Trophoblast cell (in vitro differentiated cells and primary cell): ENCODE measurements around the gene TAS2R20.

Experiments
- DNase-seq, 2 donors: peaks; one replicate each; pipeline ENCODE4 v3.0.0-alpha.2; 2016
- H2AFZ ChIP-seq: 2 replicates; pipeline ENCODE4 v1.6.1; 2013; ENCODE audit warnings: low read length, moderate library complexity, mild to moderate bottlenecking; ENCODE audit not compliant: insufficient read depth, poor library complexity
- H2AK5ac ChIP-seq: 2 replicates; pipeline ENCODE4 v1.6.1; 2013; ENCODE audit warnings: mild to moderate bottlenecking, low read length
- H2BK120ac ChIP-seq: 2 replicates; pipeline ENCODE4 v1.6.1; 2013; ENCODE audit warnings: low read length, mild to moderate bottlenecking, moderate library complexity; ENCODE audit not compliant: insufficient read depth, poor library complexity
- H2BK12ac ChIP-seq: 2 replicates; pipeline ENCODE4 v1.6.1; 2013; ENCODE audit warnings: mild to moderate bottlenecking, low read length, moderate library complexity
- H2BK5ac ChIP-seq: 2 replicates; pipeline ENCODE4 v1.6.1; 2013; ENCODE audit warnings: low read length, low read depth, moderate library complexity, mild to moderate bottlenecking; ENCODE audit not compliant: poor library complexity
- H3K14ac ChIP-seq: 2 replicates; pipeline ENCODE4 v1.6.1; 2013; ENCODE audit warnings: mild to moderate bottlenecking, low read length
- H3K18ac ChIP-seq: 2 replicates; pipeline ENCODE4 v1.6.1; 2013; ENCODE audit warnings: mild to moderate bottlenecking, low read length
- H3K23ac ChIP-seq: 2 replicates; pipeline ENCODE4 v1.6.1; 2013; ENCODE audit warnings: low read length
- H3K27ac ChIP-seq: 2 replicates; pipeline ENCODE4 v1.5.1; 2013; ENCODE audit warnings: low read depth, mild to moderate bottlenecking, inconsistent platforms, low read length, moderate library complexity
- H3K27me3 ChIP-seq: 2 replicates; pipeline ENCODE4 v1.6.1; 2013; ENCODE audit warnings: inconsistent platforms, mild to moderate bottlenecking, low read length, moderate library complexity; ENCODE audit not compliant: insufficient read depth
- H3K36me3 ChIP-seq, 2 experiments: 1 replicate in 1 of 2; 2 replicates in 1 of 2; pipeline ENCODE4 v1.6.1; 2013; ENCODE audit warnings: low read length in 2 of 2, mild to moderate bottlenecking in 2 of 2, moderate library complexity in 1 of 2; ENCODE audit not compliant: insufficient read depth in 2 of 2, control insufficient read depth in 1 of 2
- H3K4ac ChIP-seq: 2 replicates; pipeline ENCODE4 v1.6.1; 2013; ENCODE audit warnings: low read depth, mild to moderate bottlenecking, low read length, moderate library complexity
- H3K4me1 ChIP-seq, 2 experiments: 1 replicate in 1 of 2; 2 replicates in 1 of 2; pipeline ENCODE4 v1.6.1; 2013; ENCODE audit warnings: low read length in 2 of 2, mild to moderate bottlenecking in 2 of 2, moderate library complexity in 1 of 2; ENCODE audit not compliant: insufficient read depth in 2 of 2, control insufficient read depth in 1 of 2
- H3K4me2 ChIP-seq: 2 replicates; pipeline ENCODE4 v1.6.1; 2013; ENCODE audit warnings: inconsistent platforms, mild to moderate bottlenecking, low read length, moderate library complexity
- H3K4me3 ChIP-seq: 2 replicates; pipeline ENCODE4 v1.5.1; 2013; ENCODE audit warnings: mild to moderate bottlenecking, low read depth, low read length, inconsistent platforms
- H3K79me1 ChIP-seq: one replicate; pipeline ENCODE4 v1.6.1; 2013; ENCODE audit warnings: low read length
- H3K79me2 ChIP-seq: 2 replicates; pipeline ENCODE4 v1.6.1; 2013; ENCODE audit warnings: low read length, mild to moderate bottlenecking; ENCODE audit not compliant: control insufficient read depth, insufficient read depth, poor library complexity
- H3K9ac ChIP-seq: 2 replicates; pipeline ENCODE4 v1.6.1; 2013; ENCODE audit warnings: mild to moderate bottlenecking, low read length
- H3K9me3 ChIP-seq: 2 replicates; pipeline ENCODE4 v1.6.1; 2013; ENCODE audit warnings: low read depth, mild to moderate bottlenecking, control low read depth, inconsistent platforms, low read length; ENCODE audit not compliant: insufficient read depth
- H4K12ac ChIP-seq: 2 replicates; pipeline ENCODE4 v1.6.1; 2013; ENCODE audit warnings: low read depth, mild to moderate bottlenecking, low read length, moderate library complexity
- H4K8ac ChIP-seq: 2 replicates; pipeline ENCODE4 v1.6.1; 2013; ENCODE audit warnings: low read depth, mild to moderate bottlenecking, low read length, moderate library complexity
- H4K91ac ChIP-seq: one replicate; pipeline ENCODE4 v1.6.1; 2013; ENCODE audit warnings: low read depth, mild to moderate bottlenecking, low read length, moderate library complexity
- WGBS: extraction: QIAGEN DNeasy Blood & Tissue Kit; methylation state at CpG from one replicate; pipeline ENCODE4 v1.1.7; 2013; ENCODE audit warnings: missing lambda C conversion rate; ENCODE audit not compliant: insufficient read length, insufficient coverage; ENCODE audit errors: extremely low coverage; 5-methylcytosine and 5-hydroxymethylcytosine counted together

The TAS2R20 gene

DNA sequence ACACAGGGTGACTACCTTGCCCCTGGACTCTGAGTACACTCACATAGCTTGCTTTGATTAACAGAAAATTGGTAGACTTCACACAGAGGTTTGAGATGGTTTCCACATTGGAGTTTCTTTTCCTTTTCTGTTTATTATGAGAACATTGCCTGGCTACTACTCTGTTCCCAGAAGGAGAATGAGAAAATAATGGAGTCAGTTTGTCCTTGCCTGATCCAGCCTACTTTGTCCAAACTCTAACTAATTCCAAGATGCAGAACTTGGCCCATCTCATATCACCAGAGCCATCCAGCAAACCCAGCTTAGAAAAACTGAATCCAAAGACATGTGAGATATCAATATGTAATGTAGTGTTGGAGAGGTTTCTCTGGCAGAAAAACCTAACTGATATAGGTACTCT is 31.8 kb downstream of the TAS2R20 start:
- no peak overlapping the region for H4K8ac ChIP-seq
- H2BK5ac ChIP-seq = no peak overlapping the region
- DNase-seq = no peak
- H3K4me3 ChIP-seq = no peak overlapping the region
- no peak overlapping the region for H2BK120ac ChIP-seq
- no peaks in the 10 kb centered on the region for H3K9me3 ChIP-seq
- H4K91ac ChIP-seq = no peak overlapping the region
- no peak overlapping the region for H3K23ac ChIP-seq
- no peaks in the 10 kb centered on the region for H3K4me1 ChIP-seq
- H3K9ac ChIP-seq = no peak overlapping the region
- H3K79me2 ChIP-seq = no peaks in the 10 kb centered on the region
- H3K27me3 ChIP-seq = no peaks in the 10 kb centered on the region
- H3K4ac ChIP-seq = no peak overlapping the region
- no peak overlapping the region for H2AFZ ChIP-seq
- no peak overlapping the region for H2AK5ac ChIP-seq
- H3K4me2 ChIP-seq = no peak overlapping the region
- H4K12ac ChIP-seq = no peak overlapping the region
- no peak overlapping the region for H3K27ac ChIP-seq
- no peaks in the 10 kb centered on the region for H3K79me1 ChIP-seq
- no peak overlapping the region for H3K18ac ChIP-seq
- H3K14ac ChIP-seq = no peak overlapping the region
- no peak overlapping the region for H2BK12ac ChIP-seq
- H3K36me3 ChIP-seq = no peaks in the 10 kb centered on the region

DNA sequence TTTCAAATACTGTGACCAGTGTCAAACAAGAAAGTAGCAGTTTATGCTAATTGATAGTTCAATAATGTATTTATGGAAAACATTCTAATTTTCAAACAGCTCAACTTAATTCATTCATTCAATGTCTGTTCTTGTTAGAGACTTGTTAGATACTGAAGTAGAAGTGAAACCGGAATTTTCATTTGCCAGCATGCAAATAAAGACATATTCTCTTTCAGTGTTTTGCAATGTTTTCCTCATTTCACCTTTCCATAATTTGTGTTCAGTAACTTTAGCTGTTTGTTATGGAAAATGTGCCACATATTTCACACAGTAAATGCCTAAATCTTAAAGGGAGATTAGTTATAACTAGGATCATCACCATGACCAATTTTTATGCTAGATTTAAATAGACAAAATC is 32.6 kb downstream of the TAS2R20 start:
- H4K91ac ChIP-seq = no peak overlapping the region
- H3K79me2 ChIP-seq = no peaks in the 10 kb centered on the region
- no peak overlapping the region for H3K4me3 ChIP-seq
- WGBS = no CpG with 5 or more reads among the region's 1 CpG
- H3K27ac ChIP-seq = no peak overlapping the region
- no peak overlapping the region for H2BK5ac ChIP-seq
- no peaks in the 10 kb centered on the region for H3K79me1 ChIP-seq
- H4K12ac ChIP-seq = no peak overlapping the region
- no peak overlapping the region for H4K8ac ChIP-seq
- H3K4ac ChIP-seq = no peak overlapping the region
- H3K4me2 ChIP-seq = no peak overlapping the region
- no peak overlapping the region for H2BK120ac ChIP-seq
- no peak overlapping the region for H2AK5ac ChIP-seq
- no peak overlapping the region for H2BK12ac ChIP-seq
- H3K18ac ChIP-seq = no peak overlapping the region
- H3K27me3 ChIP-seq = no peaks in the 10 kb centered on the region
- no peak for DNase-seq
- no peaks in the 10 kb centered on the region for H3K36me3 ChIP-seq
- H3K14ac ChIP-seq = no peak overlapping the region
- no peak overlapping the region for H2AFZ ChIP-seq
- H3K4me1 ChIP-seq = no peaks in the 10 kb centered on the region
- H3K23ac ChIP-seq = no peak overlapping the region
- H3K9me3 ChIP-seq = no peaks in the 10 kb centered on the region
- no peak overlapping the region for H3K9ac ChIP-seq

DNA sequence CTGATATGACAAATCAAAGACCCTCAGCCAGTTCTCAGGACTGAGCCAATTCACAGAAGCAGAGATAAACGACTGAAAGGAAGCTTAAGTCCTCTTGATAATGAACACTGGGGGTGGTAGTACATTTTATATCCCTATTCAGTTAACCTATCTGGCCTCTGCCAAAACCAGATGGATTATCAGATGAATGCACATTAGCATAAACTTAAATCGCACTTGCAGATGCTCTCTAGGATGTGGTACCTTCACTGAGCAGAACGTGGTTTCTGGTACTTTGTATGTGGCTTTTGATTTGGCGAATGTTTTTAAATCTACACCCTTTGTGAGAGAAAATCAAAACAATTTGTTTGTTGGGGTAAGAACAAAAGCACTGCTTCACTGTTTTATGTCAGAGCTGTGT is 37.9 kb downstream of the TAS2R20 start:
- Histone ChIP-seq H3K4me1 (no peaks in the 10 kb centered on the region), H3K18ac (no peak overlapping the region), H3K4me2 (no peak overlapping the region), H3K4ac (no peak overlapping the region), H3K23ac (no peak overlapping the region), H3K14ac (no peak overlapping the region), H3K79me2 (no peaks in the 10 kb centered on the region), H3K4me3 (no peak overlapping the region), H3K9me3 (no peaks in the 10 kb centered on the region), H3K27me3 (no peaks in the 10 kb centered on the region), H2BK120ac (no peak overlapping the region), H3K79me1 (no peaks in the 10 kb centered on the region), H3K36me3 (no peaks in the 10 kb centered on the region), H2BK12ac (no peak overlapping the region), H3K27ac (no peak overlapping the region), H4K8ac (no peak overlapping the region), H4K12ac (no peak overlapping the region), H3K9ac (no peak overlapping the region), H2AK5ac (no peak overlapping the region), H2AFZ (no peak overlapping the region), H2BK5ac (no peak overlapping the region), H4K91ac (no peak overlapping the region)
- no peak for DNase-seq
- no CpG with 5 or more reads among the region's 4 CpGs for WGBS

DNA sequence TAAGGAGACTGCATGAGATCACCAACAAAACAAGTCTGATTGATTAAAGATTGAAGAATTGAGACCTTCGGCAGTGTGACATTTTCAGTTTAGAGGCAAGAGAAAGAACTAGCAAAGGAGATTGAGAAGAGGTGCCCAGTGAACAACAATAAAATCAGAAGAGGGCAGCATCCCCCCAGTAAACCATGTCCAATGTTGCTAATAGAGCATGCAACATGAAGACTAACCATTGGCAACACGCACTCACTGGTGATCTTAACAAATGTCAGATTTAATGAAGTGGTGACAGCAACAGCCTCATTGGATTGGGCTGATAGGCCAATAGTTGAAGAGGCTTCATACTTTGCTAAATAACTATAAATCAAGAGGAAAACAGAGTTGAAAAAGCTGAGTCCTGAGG is 38.3 kb downstream of the TAS2R20 start:
- H3K4ac ChIP-seq = no peak overlapping the region
- no CpG with 5 or more reads among the region's 2 CpGs for WGBS
- no peak overlapping the region for H2BK12ac ChIP-seq
- no peak overlapping the region for H3K27ac ChIP-seq
- no peak overlapping the region for H2BK5ac ChIP-seq
- no peaks in the 10 kb centered on the region for H3K36me3 ChIP-seq
- no peak for DNase-seq
- no peak overlapping the region for H3K4me2 ChIP-seq
- no peaks in the 10 kb centered on the region for H3K4me1 ChIP-seq
- no peaks in the 10 kb centered on the region for H3K9me3 ChIP-seq
- no peaks in the 10 kb centered on the region for H3K79me1 ChIP-seq
- no peak overlapping the region for H4K12ac ChIP-seq
- H2BK120ac ChIP-seq = no peak overlapping the region
- no peak overlapping the region for H2AFZ ChIP-seq
- H3K4me3 ChIP-seq = no peak overlapping the region
- H3K14ac ChIP-seq = no peak overlapping the region
- H3K79me2 ChIP-seq = no peaks in the 10 kb centered on the region
- no peak overlapping the region for H3K18ac ChIP-seq
- no peak overlapping the region for H3K9ac ChIP-seq
- H4K91ac ChIP-seq = no peak overlapping the region
- no peak overlapping the region for H4K8ac ChIP-seq
- no peak overlapping the region for H3K23ac ChIP-seq
- no peaks in the 10 kb centered on the region for H3K27me3 ChIP-seq
- H2AK5ac ChIP-seq = no peak overlapping the region

DNA sequence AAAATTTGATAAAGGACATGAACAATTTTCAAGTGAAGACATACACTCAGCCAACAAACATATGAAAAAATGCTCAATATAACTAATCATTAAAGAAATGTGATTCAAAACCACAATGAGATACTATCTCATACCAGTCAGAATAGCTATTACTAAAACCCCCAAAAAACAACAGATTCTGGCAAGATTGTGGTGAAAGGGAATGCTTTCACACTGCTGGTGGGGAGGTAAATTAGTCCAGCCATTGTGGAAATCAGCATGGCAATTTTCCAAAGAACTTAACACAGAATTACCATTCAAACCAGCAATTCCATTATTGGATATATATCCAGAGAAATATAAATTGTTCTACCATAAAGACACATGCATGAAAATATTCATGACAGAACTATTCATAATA is 40.4 kb downstream of the TAS2R20 start:
- Histone ChIP-seq H2BK12ac (no peak overlapping the region), H3K4me3 (no peak overlapping the region), H3K18ac (no peak overlapping the region), H3K79me1 (no peaks in the 10 kb centered on the region), H3K23ac (no peak overlapping the region), H3K27me3 (no peaks in the 10 kb centered on the region), H4K91ac (no peak overlapping the region), H3K4ac (no peak overlapping the region), H4K12ac (no peak overlapping the region), H4K8ac (no peak overlapping the region), H3K4me2 (no peak overlapping the region), H3K79me2 (no peaks in the 10 kb centered on the region), H2AK5ac (no peak overlapping the region), H3K36me3 (no peaks in the 10 kb centered on the region), H3K9ac (no peak overlapping the region), H3K14ac (no peak overlapping the region), H3K9me3 (no peaks in the 10 kb centered on the region), H2AFZ (no peak overlapping the region), H2BK5ac (no peak overlapping the region), H3K27ac (no peak overlapping the region), H3K4me1 (no peaks in the 10 kb centered on the region), H2BK120ac (no peak overlapping the region)
- no peak for DNase-seq
